Astrocyte of the spinal cord (primary cell): Measurements from ENCODE around the gene HGS.

ENCODE experiments used
- DNase-seq: peaks from one replicate; pipeline ENCODE4 v3.0.0; 2011; ENCODE audit warnings: low read depth, low spot score
- H3K4me3 ChIP-seq: 2 replicates; pipeline ENCODE4 v1.5.1; 2011; ENCODE audit warnings: low read depth, mild to moderate bottlenecking, low read length, moderate library complexity
- CTCF ChIP-seq: IDR thresholded peaks from 2 replicates; pipeline ENCODE4 v1.5.1; 2012; ENCODE audit warnings: low read depth, mild to moderate bottlenecking, low read length, inconsistent platforms
- in situ Hi-C: cut with HindIII; loops from 2 replicates; pipeline ENCODE4 v1.10.0; 2017; ENCODE audit warnings: low sequenced_read_pairs

Gene HGS

DNA sequence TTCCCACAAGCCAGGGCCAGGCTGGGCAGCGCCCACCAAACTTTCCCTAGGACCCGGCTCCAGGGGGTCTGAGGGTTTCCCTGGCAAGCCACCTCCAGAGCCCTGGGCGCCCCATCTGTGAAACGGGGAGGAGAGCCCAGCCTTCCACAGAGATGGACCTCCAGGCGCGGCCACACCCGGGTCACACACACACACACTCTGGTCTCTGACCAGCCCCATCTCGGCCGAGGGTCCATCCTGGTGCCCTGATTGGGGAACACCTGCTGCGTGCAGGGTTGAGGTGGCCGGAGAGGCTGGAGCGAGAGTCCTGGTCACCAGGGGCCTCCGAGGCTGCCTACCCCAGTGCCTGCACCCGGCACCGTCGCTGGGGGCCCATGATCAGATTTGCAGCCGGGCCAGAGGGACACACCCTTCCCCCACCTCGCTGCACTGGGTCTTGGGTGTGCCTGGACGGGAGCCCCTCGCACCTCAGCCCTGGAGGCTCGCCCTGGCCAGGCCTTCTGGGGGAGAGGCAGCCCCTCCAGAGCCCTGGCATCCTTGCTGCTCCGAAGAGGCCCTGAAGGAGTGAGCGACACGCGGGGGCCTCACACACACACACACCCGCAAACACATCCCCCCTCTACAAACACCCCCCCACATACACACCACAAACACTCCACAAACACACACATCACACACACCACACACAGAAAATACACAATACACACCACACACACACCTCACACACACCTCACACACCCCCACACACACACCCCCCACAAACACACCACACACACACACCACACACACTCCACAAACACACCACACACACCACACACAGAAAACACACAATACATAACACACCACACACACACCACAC, 58.0 kb downstream of the HGS start:
- TF ChIP-seq CTCF: no peak
- no peak overlapping the region for H3K4me3 ChIP-seq
- in situ Hi-C loops: no loop called here
- DNase-seq: no peak
